Stimulated activated CD8-positive, alpha-beta memory T cell treated with anti-CD3 and anti-CD28 coated beads, Interleukin-12 subunit alpha, Interleukin-12 subunit beta, amount 100 ng/mL, for 4 hours (primary cell): ENCODE results near the gene ARL15.

ENCODE experiments used
- DNase-seq: peaks from one replicate; pipeline ENCODE4 v3.0.0-alpha.2; 2020; ENCODE audit warnings: low read depth

The ARL15 gene

GRCh38 chr5:53932351-53932750 is 378.0 kb downstream of the ARL15 start:
- DNase-seq = no peak

GRCh38 chr5:53930457-53930856 is 379.9 kb downstream of the ARL15 start:
- no peak for DNase-seq

GRCh38 chr5:53929570-53929969 is 380.8 kb downstream of the ARL15 start:
- no peak for DNase-seq

- no peak for DNase-seq
Measured at GRCh38 chr5:53929152-53929551, 381.2 kb downstream of the ARL15 start.

GRCh38 chr5:53928641-53929040 is 381.7 kb downstream of the ARL15 start:
- DNase-seq = no peak

GRCh38 chr5:53927668-53928247 is 382.6 kb downstream of the ARL15 start:
- DNase-seq = no peak

GRCh38 chr5:53926026-53926425 is 384.3 kb downstream of the ARL15 start:
- no peak for DNase-seq

- DNase-seq = no peak
Measured at GRCh38 chr5:53924392-53924791, 386.0 kb downstream of the ARL15 start.

GRCh38 chr5:53923961-53924360 is 386.4 kb downstream of the ARL15 start:
- DNase-seq = no peak

- no peak for DNase-seq
Measured at GRCh38 chr5:53922508-53923498, 387.6 kb downstream of the ARL15 start.

GRCh38 chr5:53917826-53918225 is 392.5 kb downstream of the ARL15 start:
- no peak for DNase-seq

- DNase-seq = no peak
Measured at GRCh38 chr5:53917095-53917494, 393.3 kb downstream of the ARL15 start.

- no peak for DNase-seq
Measured at GRCh38 chr5:53915120-53915519, 395.3 kb downstream of the ARL15 start.

GRCh38 chr5:53913941-53914340 is 396.4 kb downstream of the ARL15 start:
- DNase-seq = no peak

- DNase-seq = no peak
Measured at GRCh38 chr5:53908757-53909156, 401.6 kb downstream of the ARL15 start.

GRCh38 chr5:53907827-53908226 is 402.5 kb downstream of the ARL15 start:
- no peak for DNase-seq

- DNase-seq = no peak
Measured at GRCh38 chr5:53906736-53907135, 403.6 kb downstream of the ARL15 start.

GRCh38 chr5:53902296-53902907 is 408.0 kb downstream of the ARL15 start:
- DNase-seq = no peak

GRCh38 chr5:53900677-53901076 is 409.7 kb downstream of the ARL15 start:
- no peak for DNase-seq

- no peak for DNase-seq
Measured at GRCh38 chr5:53895091-53895683, 415.2 kb downstream of the ARL15 start.

GRCh38 chr5:53893626-53894025 is 416.7 kb downstream of the ARL15 start:
- no peak for DNase-seq

GRCh38 chr5:53892224-53892623 is 418.1 kb downstream of the ARL15 start:
- no peak for DNase-seq

GRCh38 chr5:53891159-53891558 is 419.2 kb downstream of the ARL15 start:
- no peak for DNase-seq
